Adrenal gland (tissue), 5 donors: ENCODE measurements around the gene DCLK3.

ENCODE experiments used
- POLR2A ChIP-seq, 2 donors: fragments of 450-650 bp; IDR thresholded peaks; one replicate each; pipeline ENCODE4 v1.6.1; 2017; ENCODE audit warnings: antibody characterized with exemption in 2 of 2, mild to moderate bottlenecking in 2 of 2, moderate library complexity in 1 of 2
- TF ChIP-seq, protein P1 (sequence below), 6 experiments: fragments of 450-650 bp in 4 of 6; fragments of 200-600 bp in 2 of 6; sonication (generic) in 1 of 6; IDR thresholded peaks; 1 replicate in 5 of 6; 2 replicates in 1 of 6; pipeline versions ENCODE4 v1.5.1 to v1.8.0; 2016 to 2021; ENCODE audit warnings: antibody characterized with exemption in 6 of 6, mild to moderate bottlenecking in 2 of 6, moderate library complexity in 1 of 6
- donor health status: DM: no; HTN: no; CAD: no.

DNA sequence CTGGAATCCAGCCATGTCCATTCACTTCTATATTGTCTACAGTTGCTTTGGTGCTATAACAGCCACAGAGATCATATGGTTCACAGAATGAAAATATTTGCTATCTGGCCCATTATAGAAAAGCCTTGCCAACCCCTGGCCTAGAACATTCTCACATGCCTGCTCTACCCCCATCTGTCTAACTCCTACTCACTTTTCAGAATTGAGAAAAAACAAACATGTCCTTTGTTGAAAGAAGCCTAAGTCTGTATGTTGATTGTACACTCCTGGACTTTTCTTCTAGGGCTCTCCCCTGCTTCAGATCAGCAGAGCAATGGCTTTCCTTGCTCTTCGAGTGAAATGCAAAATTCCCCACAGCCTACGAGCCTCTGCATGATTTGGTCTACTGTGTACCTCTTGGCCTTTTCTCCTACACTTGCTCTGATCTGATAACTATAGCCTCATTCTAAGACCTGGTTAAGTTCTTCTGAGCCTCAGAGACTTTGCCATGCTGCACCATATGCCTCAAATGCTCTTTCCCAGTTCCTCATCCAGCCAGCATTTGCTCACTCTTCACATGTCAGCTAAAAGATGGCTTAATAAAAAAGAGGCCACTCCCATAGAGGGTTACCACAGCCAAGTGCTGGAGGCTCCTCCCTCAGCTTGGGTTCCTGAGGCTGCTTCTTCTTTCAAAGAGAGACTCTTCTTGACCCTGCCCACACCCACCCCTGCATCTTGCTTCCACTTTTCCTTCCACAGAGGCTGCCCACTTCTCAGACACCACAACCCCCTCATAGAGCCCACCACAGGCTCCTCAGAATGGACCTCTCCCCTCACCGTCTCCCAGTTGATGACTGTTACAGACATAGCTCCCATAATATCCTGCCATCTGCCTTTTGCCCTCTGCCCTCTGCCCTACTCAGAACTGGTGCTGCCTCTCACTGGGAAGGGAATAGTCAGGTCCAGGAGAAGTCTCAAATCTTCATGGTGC, 22.9 kb upstream of the DCLK3 start:
- no peak for TF ChIP-seq POLR2A (IDR thresholded peaks at IDR 0.05)
- TF ChIP-seq, protein P1, sequence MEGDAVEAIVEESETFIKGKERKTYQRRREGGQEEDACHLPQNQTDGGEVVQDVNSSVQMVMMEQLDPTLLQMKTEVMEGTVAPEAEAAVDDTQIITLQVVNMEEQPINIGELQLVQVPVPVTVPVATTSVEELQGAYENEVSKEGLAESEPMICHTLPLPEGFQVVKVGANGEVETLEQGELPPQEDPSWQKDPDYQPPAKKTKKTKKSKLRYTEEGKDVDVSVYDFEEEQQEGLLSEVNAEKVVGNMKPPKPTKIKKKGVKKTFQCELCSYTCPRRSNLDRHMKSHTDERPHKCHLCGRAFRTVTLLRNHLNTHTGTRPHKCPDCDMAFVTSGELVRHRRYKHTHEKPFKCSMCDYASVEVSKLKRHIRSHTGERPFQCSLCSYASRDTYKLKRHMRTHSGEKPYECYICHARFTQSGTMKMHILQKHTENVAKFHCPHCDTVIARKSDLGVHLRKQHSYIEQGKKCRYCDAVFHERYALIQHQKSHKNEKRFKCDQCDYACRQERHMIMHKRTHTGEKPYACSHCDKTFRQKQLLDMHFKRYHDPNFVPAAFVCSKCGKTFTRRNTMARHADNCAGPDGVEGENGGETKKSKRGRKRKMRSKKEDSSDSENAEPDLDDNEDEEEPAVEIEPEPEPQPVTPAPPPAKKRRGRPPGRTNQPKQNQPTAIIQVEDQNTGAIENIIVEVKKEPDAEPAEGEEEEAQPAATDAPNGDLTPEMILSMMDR (IDR thresholded peaks at IDR 0.05): no peak
